ENCODE measurements around the gene XYLT2.
"Not testable (repeated sequence)": the region's sequence is repeated elsewhere in the genome, so short reads cannot be mapped to it uniquely, and the experiment has no call there.

The XYLT2 gene

GRCh38 chr17:50397111-50397918 is 51.4 kb downstream of the XYLT2 start, which contains the start of gene LRRC59:
Gene LRRC59, minus strand, starts transcription at chr17:50397523. Its CDS starts 206 bp downstream, at chr17:50397317.
- peak; percentile 81 for DNase-seq

GRCh38 chr17:50397919-50398285 is 52.0 kb downstream of the XYLT2 start:
- DNase-seq, result no peak

GRCh38 chr17:50398672-50399071 is 52.7 kb downstream of the XYLT2 start:
- not testable (repeated sequence) for DNase-seq

GRCh38 chr17:50399591-50399990 is 53.7 kb downstream of the XYLT2 start:
- DNase-seq, result not testable (repeated sequence)

GRCh38 chr17:50405351-50405750 is 59.4 kb downstream of the XYLT2 start:
- not testable (repeated sequence) for DNase-seq

GRCh38 chr17:50406578-50406977 is 60.7 kb downstream of the XYLT2 start:
- DNase-seq, result no peak

GRCh38 chr17:50407921-50408320 is 62.0 kb downstream of the XYLT2 start:
- no peak for DNase-seq
